Right lobe of liver (tissue), 4 donors: Measurements from ENCODE around the gene RELCH.

Source experiments
- CTCF ChIP-seq, 4 donors: fragments of 200-600 bp in 3 of 4; fragments of 450-650 bp in 1 of 4; IDR thresholded peaks; one replicate each; pipeline versions ENCODE4 v1.5.1 to v1.8.0; 2016 to 2022; ENCODE audit warnings: antibody characterized with exemption in 4 of 4, mild to moderate bottlenecking in 2 of 4
- POLR2A ChIP-seq: fragments of 450-650 bp; IDR thresholded peaks from one replicate; pipeline ENCODE4 v1.6.1; 2017; ENCODE audit warnings: antibody characterized with exemption, mild to moderate bottlenecking
- donor health status: DM: no; HTN: no; CAD: no.
- donor health status: DM: no; HTN: no; CAD: no.
- donor health status: DM: no; HTN: yes; CAD: no.

- TF ChIP-seq CTCF (IDR thresholded peaks at IDR 0.05) (no peak), POLR2A (no peak)
Observed at GRCh38 chr18:62325806-62326645, 139.0 kb downstream of the RELCH start.
